ENCODE results near the gene SEC23A.
"Not testable (repeated sequence)": the region's sequence is repeated elsewhere in the genome, so short reads cannot be mapped to it uniquely, and the experiment has no call there.

SEC23A gene

GRCh38 chr14:39029789-39030188 lies 73.2 kb downstream of the SEC23A start:
- no peak for DNase-seq (ENCODE audit: low read depth)

- DNase-seq (ENCODE audit: low read depth), result no peak
Observed at GRCh38 chr14:39028620-39029019, 74.4 kb downstream of the SEC23A start.

DNA sequence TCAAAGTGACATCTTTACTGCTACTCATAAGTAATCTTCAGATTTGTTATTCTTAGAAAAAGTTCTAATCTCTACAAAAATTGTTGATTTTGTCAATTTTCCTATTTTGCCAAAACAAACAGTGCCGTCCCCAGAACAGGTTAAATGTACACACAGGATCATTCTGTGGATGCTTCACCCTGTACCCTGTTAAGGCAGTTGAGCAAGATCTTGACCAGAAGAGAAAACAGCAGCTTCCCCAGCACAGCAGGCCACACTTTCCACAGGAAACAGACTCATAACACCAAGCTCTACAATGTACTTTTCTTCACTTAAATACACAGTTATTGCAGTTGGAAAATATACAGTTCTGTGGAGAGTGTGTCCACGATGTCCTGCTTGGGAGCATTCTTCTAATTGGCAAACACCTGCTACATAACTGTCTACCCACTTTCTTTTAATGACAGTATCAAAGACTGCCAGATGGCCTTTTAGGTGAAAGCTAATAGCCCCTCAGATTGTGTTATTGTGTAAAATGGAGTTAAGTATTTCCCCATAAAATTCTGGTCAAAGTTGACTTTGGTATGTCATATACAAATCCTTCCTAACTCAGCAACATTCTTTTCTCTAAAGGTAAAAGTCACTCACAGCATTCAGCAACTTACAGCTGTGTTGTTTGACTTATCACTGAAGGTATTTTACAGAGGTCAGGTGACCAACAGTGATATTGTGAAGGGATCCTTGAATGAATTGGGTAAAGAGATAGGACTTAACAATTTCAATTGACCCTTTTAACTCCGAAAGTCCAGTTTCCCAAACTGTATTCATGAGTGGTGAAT lies 77.0 kb downstream of the SEC23A start:
- no peak for DNase-seq (ENCODE audit: low read depth)

GRCh38 chr14:39025250-39025809 lies 77.7 kb downstream of the SEC23A start:
- no peak for DNase-seq (ENCODE audit: low read depth)

GRCh38 chr14:39023939-39024871 lies 78.8 kb downstream of the SEC23A start:
- no peak for DNase-seq (ENCODE audit: low read depth)

GRCh38 chr14:39017096-39018016 lies 85.7 kb downstream of the SEC23A start:
- DNase-seq (ENCODE audit: low read depth), result not testable (repeated sequence)

DNA sequence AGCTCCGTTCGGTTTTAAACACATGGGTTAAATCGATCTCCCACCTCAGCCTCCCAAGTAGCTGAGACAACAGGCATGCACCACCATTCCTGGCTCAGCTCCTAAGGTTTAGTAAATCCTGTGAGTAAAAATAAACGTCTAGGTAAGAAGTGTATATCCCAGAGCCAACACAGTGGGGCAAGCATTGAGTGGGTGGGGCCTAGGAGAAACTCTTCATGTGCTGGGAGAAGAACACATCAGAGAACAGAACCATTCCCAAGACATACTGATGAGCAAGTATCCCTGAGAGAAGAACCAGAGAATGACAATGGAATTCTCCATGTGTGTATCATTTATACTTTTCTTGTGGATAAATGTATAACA lies 86.3 kb downstream of the SEC23A start:
- no peak for DNase-seq (ENCODE audit: low read depth)

DNA sequence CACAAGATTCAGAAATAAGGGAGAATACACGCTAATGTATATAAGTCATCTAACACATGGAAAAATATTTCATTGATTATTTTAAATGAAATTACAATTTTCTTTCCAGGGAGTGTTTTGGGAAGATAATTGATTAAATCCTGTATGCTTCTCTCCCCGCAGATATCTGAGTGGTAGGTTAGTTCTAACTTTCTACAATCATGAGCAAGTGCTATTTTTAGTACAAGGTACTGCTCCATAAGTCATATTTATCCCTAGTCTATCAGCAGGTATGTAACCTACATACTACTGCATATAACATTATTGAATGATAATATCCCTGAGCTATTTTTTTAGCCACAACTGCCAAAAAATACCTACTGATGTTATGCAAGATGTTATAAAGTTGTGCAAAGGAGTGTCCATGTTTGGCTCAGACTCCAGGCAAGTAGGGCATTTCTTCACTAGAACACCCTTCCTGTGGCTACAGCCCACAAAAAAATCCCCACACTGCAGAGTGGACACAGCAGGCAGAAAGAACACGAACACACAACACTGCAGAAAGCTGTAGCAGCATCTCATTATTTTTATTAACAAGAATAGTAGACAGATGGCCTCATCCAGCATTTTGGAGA lies 87.0 kb downstream of the SEC23A start:
- no peak for DNase-seq (ENCODE audit: low read depth)

- DNase-seq (ENCODE audit: low read depth), result no peak
Observed at GRCh38 chr14:39015360-39015961, 87.6 kb downstream of the SEC23A start.

DNA sequence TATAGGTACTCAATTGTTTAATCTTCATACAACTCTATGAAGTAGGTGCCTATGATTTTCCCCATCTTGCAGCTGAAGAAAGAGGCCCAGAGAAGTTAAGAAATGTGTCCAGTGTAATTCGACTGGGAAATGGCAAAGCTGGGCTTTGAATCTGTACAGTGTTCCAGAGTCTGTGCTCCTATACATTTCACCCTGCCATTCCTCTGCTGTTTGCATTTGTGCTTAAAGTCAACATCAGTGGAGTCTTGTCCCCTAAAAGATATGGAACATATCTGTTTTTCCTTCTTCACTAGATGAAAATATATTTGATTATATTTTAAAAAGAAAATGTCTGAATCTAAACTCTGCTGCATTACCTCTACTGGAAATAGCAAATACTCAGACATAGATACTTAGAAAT lies 88.6 kb downstream of the SEC23A start:
- DNase-seq (ENCODE audit: low read depth), result no peak

DNA sequence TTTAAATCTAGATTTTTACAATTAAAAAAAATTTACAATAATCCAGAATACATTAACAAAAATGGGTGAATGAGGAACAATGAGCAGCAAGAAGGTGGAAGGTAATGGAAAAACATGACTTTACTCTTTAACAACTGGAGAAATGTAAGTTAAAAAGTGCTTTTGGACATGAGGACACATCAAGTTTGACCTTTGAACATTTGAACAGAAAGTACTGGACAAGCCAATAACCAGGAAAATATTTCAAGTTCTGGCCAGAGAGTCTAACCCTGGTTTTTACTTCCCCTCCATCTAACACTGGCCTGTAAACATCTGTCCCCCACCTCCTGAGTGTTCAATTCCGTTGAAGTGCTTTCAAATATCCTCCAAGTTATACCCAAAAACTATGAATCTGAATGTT lies 94.1 kb downstream of the SEC23A start:
- DNase-seq (ENCODE audit: low read depth), result not testable (repeated sequence)

DNA sequence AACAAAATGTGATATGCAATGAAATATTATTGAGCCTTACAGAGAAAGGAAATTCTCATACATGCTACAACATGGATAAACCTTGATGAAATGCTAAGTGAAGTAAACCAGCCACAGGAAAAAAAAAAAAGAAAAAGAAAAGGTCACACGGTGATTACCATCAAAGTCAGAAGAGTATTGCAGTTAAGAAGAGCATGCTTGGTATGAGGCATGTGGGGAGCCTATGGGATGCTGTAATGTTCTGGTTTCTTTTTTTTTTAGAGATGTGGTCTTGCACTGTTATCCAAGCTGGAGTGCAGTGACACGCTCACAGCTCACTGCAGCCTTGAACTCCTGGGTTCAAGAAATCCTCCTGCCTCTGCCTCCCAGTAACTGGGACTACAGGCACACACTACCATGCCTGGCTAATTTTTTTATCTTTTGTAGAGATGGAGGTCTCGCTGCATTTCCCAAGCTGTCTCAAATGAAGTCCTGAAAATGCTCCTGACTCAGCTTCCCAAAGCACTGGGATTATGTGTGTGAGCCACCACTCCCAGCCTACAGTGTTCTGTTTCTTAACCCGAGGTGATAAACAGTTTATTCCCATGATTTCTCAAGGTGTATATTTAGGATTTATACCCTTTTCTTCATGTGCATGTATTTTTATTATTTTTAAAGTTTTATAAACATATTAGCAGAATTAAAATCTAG lies 96.2 kb downstream of the SEC23A start:
- DNase-seq (ENCODE audit: low read depth), result no peak

DNA sequence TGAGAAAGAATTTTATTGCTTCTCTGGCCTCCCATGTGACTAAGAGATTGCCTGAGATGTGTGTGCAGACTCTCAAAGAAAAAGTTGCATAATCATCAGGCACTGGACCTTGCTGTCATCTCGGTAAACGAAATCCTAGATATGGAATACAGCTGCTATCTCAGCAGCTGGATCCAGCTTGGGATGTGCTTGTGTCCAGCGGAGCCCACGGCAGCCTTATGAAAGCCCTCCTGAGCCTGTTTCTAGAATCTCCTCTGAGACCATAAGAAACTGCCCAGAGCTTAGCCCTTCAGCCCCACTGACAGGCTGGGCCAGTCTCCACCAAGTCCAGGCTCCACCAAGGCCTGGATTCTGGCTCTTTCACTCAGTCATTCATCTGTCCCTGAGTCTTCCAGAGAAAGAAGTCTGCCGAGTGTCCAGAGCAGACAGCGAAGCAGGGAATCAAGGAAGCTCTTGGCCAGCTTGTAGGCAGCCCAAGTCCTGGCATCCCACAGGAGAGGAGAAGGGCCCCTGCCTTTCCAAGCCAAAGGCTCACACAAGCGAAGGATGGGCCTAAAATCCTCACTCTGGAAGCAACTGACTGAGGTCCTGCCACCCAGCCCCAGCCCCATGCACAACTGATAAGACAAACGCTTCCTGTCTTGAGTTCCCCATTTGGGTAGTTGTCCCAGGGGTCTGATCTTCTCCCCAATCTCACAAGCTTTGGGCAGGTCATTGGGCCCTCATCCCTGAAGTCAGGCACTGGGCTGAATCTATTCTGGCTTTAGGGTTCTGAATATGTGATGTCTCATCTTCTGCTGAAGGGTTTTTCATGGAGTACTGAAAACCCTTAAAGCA lies 97.8 kb downstream of the SEC23A start:
- DNase-seq (ENCODE audit: low read depth), result no peak

- no peak for DNase-seq (ENCODE audit: low read depth)
Observed at GRCh38 chr14:38999949-39000348, 103.1 kb downstream of the SEC23A start.

GRCh38 chr14:38994731-38995130 lies 108.3 kb downstream of the SEC23A start:
- DNase-seq (ENCODE audit: low read depth), result no peak

GRCh38 chr14:38993981-38994380 lies 109.1 kb downstream of the SEC23A start:
- no peak for DNase-seq (ENCODE audit: low read depth)

DNA sequence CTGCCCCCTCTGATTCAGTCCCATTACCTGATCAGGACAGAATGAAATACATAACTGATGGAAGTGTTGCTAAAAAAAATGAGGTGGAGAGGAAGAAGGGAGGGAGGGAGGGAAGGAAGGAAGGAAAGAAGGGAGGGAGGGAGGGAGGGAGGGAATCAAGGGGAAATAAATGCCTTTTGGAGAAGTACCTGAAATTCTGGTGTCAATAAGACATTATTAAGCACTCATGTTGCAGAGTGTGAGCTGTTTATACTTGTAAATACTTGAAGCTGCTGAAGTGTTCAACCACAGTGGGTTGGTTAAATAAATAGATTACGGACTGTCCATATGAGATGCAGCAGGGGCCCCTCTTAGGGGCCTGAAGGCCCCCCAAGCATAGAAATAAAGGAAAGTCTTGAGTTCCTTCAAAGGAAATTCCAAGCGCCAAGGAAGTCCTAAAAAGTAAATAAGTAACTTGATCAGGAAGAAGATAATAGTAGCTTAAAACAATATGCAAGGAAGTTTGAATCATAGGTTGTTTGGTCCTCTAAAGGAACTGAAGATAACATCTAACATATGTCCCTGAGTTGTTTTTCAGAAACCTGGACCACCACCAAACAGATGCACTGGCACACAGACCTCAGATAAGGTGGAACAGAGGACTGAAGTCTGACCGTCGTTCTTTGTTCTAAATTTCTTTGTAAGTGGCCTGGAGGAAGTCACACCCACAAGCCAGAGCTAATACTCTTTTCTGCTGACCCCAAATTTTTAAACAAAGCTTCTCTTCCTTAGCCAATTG lies 110.8 kb downstream of the SEC23A start:
- no peak for DNase-seq (ENCODE audit: low read depth)

- no peak for DNase-seq (ENCODE audit: low read depth)
Observed at GRCh38 chr14:38991299-38991698, 111.7 kb downstream of the SEC23A start.

All from activated T-cell treated with anti-CD3 and anti-CD28 coated beads for 1 hour (primary cell).